Putamen (tissue), 1 donor: ENCODE results near the gene RNU5B-1.
A peak's percentile ranks its signal among the peaks of the same experiment; 100 is the strongest.

Source experiments
- DNase-seq: peaks from one replicate; pipeline ENCODE4 v3.0.0-alpha.2; 2016; ENCODE audit warnings: low spot score

Gene RNU5B-1

DNA sequence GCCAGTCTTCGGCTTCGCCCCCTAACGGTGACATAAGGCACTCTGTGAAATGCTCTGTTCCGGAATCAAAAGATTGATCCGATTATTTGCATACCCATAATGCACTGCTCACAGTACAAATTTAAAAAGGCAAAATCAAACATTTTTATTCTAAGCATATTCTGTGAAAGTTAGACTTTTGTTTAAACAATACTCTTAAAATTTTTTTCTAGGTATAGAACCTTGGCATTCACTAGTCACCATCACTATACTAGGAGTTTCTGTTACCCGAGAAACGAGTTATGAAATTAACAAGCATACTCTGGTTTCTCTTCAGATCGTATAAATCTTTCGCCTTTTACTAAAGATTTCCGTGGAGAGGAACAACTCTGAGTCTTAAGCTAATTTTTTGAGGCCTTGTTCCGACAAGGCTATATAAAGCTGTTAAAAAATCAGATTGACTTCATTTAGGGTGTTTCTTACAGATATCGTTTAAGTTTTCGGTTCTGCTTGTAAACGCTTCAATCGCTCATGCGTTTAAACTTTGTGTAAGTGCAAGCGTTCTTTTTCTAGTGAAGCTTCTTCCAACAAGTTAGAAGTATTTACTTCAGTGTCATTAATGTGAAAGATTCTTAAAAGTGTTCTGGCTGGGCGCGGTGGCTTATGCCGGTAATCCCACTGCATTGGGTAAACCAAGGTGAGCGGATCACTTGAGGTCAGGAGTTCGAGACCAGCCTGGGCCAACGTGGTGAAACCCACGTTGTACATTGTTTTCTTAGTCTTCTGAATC is at the start of gene RNU5B-1:
Gene RNU5B-1, plus strand, starts transcription at position 297 of the 769 bp plus-strand sequence.
- DNase-seq: peak; percentile 91

DNA sequence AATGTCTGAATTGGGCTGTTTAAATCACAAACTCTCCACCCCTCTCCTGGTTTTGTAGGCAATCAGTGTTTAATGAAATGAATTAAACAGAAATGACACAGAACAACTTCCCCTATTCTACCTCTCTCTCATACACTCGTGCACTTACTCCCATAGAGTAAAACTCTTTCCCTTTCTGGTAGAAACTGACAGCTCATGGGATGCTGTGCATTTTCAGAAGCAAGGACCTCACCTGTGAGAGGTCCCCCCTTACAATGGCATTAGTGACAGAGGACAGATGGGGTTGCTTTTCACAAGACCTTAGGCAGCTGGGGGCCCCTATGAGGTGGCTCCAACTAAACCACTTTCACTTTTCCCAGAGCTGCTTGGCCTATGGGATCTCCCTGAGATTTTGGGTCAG is 49.7 kb upstream of the RNU5B-1 start:
- DNase-seq: no peak

DNA sequence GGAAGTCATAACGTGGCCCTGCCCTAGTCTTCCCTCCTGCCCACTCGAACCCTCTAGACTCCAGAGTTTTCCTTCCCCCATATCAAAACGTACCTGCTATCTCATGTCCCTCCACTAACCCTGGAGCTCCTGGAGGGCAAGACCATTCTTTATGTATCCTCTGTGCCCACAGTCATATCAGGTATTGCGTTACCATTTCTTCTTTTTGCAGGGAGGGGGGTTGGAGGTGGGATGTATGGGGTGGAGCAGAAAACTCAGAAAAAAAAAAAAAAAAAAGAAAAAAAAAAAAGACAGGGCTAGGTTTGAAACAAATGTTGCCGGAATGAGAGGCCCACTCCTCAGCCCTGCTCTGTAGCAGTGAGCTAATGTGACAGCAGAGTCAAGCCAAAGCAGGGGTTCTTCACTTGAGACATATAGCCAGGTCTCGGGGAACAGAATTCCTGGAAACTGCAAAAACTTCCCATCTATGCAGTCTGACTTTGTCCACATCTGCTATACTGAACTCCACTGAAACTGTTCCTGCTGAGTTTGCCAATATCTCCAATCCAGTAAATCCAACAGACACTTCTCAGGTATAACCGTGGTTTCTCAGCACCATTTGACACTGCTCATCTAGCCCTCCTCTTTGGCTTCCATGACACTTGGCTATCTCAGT is 48.9 kb upstream of the RNU5B-1 start:
- no peak for DNase-seq

DNA sequence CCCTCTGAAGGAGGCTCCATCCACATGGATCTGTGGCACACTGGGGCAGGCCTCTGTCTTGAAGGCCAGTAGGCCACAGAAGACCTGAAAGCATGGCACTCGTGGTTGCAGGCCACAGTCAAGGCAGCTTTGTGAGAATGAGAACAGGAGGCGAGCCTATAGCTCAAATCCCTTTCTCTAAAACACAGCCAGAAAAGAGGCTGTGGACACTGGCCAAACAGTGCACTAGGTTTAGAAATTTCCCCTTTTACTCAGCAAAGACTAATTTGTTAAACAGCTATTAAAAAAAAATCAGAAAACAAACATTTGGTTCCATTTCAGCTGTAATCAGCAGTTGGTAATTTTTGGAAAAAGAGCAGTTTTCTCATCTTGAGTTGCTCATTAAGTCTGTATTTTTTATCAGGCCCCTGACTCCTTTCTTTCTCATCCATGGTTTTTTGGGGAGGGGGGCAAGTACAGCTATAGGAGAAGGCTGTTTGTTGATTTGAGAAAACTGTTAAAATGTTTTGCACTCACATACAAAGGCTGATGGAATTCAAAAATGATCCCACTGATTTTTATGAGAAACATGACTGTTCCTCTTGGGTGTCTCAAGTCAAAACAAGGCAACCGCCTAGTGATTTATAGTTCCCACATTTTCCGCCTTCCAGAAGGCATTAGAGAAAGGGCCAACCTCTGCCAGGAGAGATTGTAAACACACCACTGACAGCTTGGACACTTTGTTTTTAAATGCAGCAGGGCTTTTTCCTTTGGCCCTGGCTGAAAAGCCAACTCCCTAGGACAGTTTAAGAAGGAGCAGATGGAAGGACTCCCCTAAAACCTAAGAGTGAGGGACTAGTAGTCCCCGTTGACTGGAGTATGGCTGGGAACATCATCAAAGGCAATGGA is 45.9 kb upstream of the RNU5B-1 start:
- DNase-seq: no peak

DNA sequence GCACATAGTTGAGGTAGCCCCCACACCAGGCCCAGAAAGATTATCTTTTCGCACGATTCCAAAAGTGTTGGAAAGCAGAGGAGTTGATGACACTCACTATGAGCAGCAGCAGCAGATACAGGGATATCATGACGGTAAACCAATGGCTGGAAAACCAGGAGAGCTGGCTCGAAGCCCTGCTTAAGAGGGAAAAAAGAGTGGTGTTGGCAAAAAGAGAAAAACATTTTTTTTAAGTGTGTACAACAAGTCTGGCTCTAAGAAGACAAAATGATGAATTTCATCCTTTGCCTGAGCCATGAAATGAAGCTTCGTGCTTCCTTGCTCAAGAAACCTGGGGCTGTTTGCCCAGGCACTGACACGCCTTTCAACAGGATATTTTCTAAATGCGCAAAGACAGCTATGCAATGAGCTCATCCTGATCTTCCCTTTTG is 45.1 kb upstream of the RNU5B-1 start:
- no peak for DNase-seq

DNA sequence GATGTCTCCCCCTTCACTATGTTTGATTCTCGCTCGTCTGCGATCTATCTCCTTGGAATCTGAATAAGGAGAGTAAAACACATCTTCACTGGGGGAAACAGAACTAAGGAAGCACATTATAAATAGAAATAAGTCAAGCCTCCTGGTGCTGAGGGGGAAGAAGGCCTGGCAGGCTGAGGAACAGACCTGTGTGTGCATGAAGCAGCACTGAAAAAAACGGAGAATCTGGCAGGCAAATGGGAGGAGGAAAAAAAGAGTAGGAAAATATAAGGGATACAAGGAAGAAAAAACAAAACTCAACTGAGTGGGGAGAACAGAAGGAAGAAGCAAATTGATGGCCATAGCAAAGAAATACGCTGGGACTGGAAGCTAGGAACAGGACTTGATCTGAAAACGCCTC is 43.5 kb upstream of the RNU5B-1 start:
- DNase-seq: no peak

DNA sequence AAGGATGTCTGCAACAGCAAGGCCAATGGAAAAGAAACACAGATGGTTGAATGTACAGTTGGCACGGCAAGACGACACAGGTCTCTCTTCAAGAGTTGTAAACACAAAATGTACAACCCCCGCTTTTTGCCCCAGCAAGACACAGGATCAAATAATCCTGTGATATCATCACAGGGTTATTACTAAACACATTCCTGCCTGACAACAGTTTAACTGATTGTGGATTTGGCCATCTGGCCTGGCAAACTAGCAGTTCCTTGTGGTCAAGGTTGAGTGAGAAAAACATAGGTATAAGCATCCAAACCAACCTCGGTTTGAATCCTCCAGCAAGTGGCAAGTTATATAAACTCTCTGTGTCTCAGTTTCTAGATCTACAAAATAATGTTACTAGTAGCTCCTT is 41.2 kb upstream of the RNU5B-1 start:
- no peak for DNase-seq

DNA sequence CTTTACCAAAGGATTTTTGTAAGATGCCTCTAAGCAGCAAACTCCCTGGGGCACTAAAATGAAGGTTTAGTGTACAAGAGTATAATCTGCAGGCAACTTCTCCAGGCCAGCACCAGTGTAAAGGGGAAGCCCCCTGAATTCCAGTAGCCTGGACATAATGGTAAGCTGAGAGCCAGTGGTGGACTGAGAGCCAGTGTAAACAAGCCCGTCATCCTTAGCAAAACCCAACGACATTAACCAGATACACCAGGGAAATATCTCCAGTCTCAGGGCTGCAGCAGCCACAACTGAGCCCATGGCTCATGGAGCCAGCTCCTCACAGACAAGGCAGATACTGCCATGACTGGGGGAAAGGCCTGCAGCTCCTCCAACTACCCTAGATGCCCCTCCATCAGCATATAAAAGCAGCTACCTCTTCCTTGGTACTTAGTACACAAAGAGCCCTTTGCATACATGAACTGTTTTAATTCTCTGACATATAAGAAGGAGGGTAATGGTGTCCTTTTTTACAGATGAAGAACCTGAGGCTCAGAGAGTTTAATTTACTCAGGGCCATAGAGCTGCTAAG is 39.5 kb upstream of the RNU5B-1 start:
- DNase-seq: no peak

DNA sequence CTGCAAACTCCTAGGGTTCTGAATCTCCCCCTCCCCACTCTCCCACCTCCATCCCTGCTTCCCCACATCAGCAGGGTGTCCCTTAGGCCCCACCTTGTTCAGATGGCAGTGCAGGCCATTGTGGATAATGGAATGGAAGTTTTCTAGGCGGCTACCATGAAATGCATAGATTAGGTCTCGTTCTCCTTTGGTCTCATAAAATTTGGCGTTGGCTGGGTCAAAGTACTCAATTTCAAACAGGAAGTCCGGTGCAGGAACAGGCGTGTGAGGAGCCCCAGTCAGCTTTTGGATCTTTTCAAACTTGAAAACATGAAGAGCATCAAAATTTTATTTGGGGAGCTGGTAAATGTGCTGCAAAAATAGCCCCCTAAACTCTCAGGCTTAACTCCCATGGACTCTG is 38.0 kb upstream of the RNU5B-1 start:
- DNase-seq: no peak

DNA sequence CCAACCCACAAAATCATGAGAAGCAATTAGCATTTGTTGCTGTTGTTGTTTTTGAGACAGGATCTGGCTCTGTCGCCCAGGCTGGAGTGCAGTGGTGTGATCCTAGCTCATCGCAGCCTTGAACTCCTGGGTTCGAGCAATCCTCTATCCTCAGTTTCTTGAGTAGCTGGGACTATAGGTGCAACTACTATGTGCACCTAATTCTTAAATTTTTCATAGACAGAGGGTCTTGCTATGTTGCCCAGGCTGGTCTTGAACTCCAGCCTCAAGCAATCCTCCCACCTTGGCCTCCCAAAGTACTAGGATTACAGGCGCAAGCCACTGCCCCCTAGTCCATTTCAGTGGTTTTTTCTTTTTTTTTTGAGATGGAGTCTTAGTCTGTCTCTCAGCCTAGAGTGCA is 36.1 kb upstream of the RNU5B-1 start:
- no peak for DNase-seq

DNA sequence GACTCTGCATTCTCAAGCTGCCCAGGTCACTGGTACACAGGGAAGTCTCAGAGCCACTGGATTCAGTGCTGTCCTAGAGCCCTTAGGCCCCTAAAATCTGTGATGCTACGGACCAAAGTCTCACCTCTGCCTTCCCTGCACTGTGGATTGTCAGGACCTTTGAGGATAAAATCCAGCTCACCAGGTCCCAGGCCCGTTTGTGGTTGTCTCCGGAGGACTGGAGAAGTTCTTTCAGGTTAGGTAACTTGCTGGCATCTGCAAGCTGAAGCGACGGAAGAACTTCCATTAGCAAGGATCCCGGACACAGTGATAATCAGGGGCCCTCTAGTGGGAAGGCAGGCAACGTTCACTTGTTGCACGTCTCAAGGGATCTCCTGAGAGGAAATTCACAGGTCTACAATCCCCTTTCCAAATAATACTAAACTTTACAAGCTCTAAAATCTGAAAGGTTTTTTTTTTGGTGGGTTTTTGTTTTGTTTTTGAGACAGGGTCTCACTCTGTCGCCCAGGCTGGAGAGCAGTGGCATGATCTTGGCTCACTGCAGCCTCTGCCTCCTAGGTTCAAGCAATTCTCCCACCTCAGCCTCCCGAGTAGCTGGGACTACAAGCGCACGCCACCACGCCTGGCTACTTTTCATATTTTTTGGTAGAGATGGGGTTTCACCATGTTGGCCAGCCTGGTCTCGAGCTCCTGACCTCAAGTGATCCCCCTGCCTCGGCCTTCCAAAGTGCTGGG is 33.5 kb upstream of the RNU5B-1 start:
- peak; percentile 49 for DNase-seq

DNA sequence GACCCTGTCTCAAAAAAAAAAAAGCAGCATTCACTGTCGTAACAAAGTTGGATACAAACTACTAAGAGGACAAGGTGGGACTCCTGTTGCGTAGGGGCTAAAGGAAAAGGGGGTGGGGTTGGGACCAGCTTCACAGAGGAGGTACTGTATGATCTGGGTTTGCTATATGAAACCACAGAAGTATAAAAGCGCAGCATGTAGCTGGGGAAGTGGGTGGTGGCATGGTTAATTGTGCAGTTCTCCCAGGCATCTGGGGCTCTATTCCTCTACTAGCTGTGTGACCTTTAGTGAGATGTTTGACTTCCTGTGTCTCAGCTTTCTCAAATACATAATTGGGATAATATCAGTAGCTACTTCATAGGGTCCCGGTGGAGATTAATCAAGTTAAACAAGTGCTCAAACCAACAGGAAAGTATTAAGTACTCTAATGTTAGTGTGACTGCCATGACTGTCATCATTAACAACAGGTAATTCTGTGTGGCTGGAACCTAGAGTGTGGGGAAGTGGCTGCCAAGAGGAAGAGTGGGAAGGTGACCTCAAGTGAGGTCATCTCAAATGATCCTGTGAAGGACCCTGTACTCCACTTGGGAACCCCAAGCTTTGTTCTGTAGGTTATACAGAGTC is 29.3 kb upstream of the RNU5B-1 start:
- no peak for DNase-seq

DNA sequence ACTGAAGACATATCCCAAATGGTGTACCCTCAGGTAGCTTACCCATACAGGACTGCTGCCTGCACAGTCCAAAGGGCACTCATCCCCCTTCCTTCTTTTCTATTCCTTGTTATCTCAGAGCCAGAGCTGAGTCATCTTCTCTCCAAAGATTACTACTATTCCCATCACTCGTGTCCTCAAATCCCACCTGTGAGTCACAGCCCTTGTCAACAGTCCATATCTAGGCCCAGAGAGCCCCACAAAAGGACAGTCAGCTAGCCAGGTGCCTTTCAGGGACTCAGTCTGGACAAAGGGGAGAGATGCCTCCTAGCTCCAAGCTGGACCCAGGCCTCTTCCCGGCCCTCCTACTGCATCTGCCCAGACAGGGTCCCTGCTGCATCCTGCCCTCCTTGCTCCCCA is 28.8 kb upstream of the RNU5B-1 start:
- no peak for DNase-seq

DNA sequence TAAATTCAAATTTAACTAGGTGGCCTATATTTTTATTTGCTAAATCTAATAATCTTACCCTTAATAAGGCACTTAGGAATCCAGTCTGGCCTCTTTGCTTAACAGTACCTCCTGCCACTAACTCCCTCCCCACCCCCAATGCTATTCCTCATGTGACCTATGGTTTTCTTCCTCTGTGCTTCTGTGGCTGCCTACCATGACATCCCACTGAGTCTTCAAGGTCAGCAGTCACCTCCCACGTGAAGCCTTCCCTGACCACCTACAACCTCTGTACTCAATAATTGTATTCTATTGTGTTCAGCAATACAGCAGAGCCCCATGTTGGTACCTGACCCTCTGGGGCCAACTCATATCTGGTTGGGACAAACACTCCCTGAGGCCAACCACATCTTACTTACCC is 27.5 kb upstream of the RNU5B-1 start:
- no peak for DNase-seq

DNA sequence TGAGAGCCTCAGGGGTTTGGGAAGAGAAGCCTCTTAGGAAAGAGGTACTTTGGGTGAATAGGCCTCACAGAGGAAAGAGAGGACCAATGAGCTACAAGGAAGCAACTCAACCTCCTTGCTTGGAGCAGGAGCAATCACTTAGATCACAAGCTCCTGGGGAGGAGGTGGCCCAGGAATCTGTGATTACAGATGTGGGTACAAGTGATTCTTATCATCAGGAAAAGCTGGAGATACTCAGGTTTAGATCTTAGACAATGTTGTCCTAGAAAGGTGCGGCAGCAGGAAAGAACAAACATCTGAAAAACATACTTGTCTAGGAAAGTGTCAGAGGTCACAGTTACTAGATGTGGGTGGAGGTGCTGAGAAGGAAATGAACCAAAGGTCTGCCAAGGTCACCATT is 26.0 kb upstream of the RNU5B-1 start:
- no peak for DNase-seq

DNA sequence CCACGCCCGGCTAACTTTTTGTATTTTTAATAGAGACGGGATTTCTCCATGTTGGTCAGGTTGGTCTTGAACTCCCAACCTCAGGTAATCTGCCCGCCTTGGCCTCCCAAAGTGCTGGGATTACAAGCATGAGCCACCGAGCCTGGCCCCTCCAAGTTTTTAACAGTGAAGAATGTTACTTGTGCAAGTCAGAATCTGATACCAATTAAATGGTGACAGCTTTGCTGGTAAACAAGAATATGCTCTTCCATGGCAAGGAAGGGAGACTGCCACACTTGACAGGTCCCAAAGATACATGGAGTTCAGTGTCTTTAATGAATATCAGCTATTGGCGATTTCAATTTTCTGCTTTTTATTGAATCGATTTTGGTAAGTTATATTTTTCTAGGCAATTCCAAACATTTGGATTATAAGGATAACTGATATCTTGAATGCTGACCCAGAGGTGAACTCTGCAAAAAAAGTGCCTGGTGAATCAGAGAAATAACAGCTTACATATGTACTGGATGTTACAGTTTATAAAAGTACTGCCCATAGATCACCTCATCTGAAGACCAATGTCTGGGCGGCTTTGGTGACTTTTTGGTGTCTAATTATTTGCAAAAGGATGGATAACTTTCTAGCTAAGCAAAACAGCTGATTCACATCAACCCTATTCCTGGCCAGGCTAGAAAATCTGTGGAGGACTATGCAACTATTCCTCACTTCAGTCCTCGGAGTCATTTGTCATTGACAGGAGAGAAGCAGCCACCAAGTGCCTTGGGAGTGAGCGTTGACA is 19.0 kb upstream of the RNU5B-1 start:
- DNase-seq: no peak

DNA sequence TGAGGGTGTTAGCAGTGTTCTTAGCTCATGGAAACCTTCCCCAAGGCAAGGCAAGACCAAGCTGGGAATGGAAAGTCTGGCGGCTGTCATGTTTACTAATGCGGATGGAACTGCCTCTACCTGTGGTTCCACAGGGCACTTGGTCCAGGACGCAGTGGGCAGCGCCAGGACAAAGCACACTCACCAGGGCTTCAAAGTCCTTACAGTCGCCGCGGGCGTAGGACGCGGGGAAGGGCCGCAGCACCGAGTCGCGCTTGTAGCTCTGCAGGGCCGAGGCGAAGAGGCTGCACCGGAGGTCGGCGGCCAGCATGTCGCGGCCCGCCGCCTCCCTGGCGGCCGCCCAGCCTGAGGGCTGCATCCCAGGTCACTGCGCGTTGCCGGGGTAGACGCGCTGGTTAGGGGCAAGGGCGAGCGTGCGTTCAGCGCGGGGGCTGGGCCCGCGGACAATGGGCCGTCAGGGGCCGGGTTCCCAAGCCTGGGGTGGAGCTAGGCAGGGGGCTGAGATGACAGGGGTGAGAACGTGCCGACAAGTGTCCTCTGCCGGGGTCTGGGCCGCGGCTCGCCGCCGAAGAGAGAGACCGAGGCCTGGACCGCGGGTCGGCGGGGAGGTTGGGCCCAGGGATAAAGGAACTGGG is 18.3 kb upstream of the RNU5B-1 start:
- peak; percentile 41 for DNase-seq

DNA sequence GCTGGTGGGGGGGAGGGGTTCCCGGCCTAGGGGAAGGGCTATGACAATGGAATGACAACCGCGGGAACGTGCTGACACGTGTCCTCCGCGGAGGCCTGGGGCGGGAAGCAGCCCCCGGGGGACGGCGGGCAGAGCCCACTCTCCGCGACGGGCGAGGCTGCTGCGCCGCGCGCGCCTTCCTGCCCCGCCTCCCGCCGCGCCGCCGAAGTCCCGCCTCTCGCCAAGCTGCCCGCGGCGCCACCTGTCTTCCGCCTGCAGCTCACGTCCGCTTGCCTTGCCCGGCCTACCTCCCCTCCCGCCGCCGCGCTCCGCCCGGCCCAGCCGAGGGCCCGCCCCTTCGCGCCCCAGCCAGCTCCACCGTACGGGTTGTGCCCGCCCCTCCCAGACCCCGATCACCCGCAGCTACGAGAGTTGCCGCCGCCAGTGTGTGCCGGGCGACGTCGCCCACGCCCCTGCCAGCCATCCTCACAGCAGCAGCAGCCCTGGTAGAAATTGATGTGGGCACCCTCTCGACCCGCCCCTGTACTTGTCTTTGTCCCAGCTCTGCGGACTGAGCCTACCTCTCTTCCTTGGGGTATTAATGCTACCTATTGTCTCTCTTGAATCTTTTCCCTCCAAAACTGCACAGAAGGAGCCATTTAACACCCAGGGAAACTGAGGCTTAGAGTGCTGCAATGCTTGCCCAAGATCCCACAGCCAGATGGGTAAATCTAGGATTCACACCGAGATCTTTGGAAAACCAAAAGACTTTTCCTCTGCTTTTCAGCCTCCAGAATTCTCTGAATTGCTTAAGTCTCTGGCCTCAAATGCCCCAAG is 17.6 kb upstream of the RNU5B-1 start, which contains the start of gene PARP16:
Gene PARP16, minus strand, starts transcription at position 180 of the 816 bp plus-strand sequence. CDS start 457 bp downstream, outside the sequence.
- peak; percentile 90 for DNase-seq

DNA sequence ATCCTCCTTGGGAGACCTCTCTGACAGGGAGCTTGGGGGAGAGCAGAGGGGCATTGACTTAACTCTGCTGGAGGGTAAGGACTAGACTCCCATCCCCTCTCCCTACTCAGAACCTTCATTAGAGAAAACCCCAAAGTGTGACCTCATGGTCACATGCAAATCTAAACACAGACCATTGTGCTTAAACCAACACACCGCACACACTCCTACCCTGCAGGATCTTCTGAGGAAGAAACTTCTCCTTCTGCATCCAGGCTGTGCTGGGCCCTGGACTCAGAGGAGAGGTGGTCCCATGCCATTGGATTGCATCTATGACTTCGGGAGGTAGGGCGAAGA is 17.0 kb upstream of the RNU5B-1 start:
- DNase-seq: no peak
